Stimulated activated CD4-positive, alpha-beta T cell treated with anti-CD3 and anti-CD28 coated beads, Interleukin-2, amount 100 ng/mL, for 48 hours (primary cell): ENCODE results near the gene RAF1.
"Not testable (repeated sequence)": the region's sequence is repeated elsewhere in the genome, so short reads cannot be mapped to it uniquely, and the experiment has no call there.

ENCODE experiments used
- DNase-seq, 2 donors: peaks; one replicate each; pipeline ENCODE4 v3.0.0-alpha.2; 2020

Gene RAF1

DNA sequence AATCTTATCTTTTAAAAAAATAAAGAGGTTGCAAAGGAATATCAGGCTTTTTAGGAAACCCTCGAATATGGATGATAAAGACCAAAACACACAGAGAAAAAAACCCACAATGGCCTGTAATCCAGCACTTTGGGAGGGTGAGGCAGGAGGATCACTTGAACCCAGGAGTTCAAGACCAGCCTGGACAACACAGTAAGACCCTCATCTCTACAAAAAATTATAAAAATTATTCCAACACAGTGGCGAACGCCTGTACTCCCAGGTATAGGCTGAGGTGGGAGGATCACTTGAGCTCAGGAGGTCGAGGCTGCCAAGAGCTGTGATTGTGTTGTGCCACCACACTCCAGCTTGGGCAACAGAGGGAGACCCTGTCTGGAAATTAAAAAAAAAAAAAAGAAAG lies 30.8 kb downstream of the RAF1 start:
- no peak for DNase-seq

DNA sequence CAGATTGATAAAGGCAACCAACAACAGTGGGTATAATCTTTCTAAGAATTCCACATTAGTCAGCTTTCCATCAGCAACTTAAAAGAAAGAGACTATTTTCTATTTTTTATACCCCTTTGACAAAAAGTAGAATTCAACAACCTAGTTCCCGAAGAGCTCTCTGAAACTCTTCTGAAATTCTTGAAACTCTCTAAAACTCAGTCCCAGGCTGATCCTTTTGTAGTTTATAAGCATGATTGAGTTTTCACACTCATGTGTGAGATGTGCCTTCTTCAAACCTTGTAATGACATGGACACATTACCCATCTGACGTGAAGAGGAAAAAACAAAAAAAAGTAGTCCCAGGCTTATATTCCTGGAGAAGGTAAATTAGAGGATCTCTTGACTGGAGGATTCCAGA lies 31.4 kb downstream of the RAF1 start:
- no peak for DNase-seq

DNA sequence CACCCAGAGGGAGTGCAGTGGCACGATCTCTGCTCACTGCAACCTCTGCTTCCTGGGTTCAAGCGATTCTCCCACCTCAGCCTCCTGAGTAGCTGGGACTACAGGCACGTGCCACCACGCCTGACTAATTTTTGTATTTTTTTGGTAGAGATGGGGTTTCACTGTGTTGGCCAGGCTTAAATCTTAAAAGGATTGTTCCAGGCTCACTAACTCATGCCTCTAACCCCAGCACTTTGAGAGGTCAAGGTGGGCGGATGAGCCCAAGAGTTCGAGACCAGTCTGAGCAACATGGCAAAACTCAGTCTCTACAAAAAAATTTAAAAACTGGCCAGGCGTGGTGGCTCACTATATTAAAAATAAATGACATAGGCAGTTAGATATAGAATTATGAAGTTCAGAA lies 33.1 kb downstream of the RAF1 start:
- not testable (repeated sequence) for DNase-seq

DNA sequence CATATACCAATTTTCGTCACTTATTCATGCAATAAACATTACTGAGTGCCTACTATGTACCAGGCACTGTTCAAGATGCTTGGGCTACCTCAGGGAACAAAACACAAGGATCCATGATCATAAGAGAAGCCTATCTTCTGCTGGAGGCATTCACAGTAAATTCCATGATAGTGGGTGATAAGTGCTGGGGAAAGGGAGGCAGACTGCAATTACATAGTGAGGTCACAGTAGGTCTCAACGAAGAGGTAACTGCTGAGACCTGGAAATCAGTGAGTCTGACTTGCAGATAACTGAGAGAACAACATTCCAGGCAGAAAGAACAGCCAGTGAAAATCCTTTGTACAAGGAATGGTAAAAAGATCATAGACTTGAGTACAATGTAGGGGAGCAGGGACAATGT lies 33.6 kb downstream of the RAF1 start:
- no peak for DNase-seq

DNA sequence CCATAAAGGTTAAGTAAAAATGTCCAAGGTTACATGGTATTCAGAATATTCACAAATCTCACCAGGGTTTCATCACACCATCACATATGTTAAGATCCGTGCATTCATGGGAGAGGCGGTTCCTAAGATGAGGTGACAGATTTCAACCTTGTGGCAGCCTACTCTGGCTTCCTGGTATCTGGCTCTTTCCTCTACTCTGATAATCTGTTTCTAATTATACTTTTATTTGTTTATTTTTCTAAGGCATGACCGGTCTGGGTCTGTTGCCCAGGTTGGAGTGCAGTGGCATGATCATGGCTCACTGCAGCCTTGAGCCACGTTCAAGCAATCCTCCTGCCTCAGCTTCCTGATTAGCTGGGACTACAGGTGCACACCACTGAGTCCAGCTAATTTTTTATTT lies 34.4 kb downstream of the RAF1 start:
- no peak for DNase-seq

DNA sequence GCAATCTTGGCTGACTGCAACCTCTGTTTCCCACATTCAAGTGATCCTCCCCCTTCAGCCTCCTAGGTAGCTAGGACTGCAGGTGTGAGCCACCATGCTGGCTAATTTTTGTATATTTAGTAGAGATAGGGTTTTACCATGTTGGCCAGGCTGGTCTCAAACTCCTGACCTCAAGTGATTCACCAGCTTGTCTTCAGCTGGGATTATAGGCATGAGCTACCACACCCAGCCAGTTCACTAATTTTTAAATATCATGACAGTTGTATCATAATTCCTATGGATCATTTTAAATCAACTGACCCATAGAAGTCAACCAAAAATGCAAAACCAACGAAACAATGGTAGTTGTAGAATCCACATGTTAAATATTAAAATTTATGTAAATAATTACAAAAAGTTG lies 35.1 kb downstream of the RAF1 start:
- no peak for DNase-seq

DNA sequence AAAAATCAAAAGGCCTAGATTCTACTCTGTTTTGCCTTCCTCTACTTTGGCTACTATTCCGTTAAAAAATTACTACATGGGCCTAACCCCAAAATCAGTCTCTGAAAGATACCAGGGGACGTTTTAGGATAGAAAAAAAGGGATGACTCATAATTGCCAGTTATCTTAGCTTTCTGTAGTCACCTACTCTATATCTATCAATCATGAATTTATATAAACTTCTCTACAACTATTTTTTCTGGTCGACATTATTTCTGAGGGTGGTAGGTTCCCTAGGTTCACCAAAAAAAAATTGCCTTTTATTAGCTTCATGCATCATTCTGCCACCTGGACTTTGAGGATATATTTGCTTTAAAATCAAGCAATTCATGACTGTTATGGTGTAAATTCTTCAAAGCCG lies 36.5 kb downstream of the RAF1 start:
- DNase-seq = no peak

DNA sequence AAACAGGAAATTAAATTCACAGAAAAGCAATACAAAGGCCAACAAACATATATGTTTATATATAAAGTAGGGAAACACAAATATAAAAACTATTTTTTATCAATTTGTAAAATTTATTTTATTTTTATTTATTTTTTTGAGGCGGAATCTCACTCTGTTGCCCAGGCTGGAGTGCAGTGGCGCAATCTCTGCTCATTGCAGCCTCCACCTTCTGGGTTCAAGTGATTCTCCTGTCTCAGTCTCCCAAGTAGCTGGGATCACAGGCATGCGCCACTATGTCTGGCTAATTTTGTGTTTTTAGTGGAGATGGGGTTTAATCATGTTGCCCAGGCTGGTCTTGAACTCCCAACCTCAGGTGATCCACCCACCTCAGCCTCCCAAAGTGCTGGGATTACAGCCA lies 39.0 kb downstream of the RAF1 start:
- DNase-seq = not testable (repeated sequence)

DNA sequence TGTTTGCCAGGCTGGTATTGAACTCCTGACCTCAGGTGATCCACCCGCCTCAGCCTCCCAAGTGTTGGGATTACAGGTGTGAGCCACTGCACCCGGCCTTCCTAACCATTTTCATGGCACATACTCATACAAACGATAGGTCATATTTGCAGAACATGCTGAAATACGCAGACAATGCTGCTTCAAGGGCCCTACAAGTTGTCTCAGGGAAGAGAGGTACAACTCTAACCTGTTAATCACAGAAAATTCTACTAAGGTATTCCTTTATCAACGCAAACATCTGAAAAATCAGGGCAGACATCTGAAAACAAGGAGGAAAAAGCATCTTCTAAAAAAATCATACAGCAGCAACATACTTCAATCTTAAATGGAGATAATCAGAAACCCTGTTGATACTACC lies 39.9 kb downstream of the RAF1 start:
- no peak for DNase-seq

DNA sequence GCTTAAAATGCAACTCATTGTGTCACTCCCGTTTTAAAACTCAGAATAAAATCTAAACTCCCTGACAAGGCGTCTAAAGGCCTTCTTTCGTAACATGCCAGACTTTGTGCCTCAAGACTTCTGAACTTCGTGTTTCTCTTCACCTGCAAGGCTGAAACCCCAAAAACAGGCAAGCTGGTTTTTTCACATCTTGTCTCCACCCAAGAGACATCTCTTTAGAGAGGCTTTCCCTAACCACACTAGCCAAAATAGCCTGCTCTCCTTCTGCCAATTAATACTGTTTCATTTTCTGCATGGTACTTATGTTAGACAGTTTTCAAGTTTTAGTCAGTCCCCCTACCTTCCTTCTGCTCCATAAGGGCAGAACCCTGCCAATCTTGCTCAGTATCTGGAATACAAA lies 41.6 kb downstream of the RAF1 start:
- DNase-seq = no peak

DNA sequence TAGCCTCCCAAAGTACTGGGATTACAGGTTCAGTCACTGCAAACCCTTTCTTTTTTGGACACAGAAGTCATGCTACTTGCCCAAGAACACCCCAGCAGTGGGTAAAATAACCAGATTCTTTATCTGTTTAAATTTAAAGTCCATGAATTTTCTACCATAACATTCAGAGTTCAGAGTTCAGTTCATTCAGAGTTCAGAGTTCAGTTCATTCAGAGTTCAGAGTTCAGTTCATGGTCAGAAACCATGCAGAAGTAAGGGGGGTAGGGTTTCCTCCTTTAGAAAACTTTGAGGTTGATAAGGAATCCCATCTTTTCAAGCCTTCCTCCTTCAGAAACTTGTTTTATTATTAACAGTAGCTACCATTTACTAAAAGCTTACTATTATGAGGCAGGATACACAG lies 43.2 kb downstream of the RAF1 start:
- DNase-seq = no peak

DNA sequence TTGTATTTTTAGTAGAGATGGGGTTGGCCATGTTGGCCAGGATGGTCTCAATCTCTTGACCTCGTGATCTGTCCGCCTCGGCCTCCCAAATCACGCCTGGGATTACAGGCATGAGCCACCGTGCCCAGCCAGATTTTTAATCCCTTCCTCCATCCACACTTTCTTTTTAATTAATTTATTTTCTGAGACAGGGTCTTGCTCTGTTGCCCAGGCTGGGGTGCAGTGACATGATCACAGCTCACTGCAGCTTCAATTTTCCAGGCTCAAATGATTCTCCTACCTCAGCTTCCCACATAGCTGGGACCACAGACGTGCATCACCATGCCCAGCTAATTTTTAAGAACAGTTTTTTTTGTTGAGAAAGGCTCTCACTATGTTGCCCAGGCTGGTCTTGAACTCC lies 43.6 kb downstream of the RAF1 start:
- DNase-seq = no peak

DNA sequence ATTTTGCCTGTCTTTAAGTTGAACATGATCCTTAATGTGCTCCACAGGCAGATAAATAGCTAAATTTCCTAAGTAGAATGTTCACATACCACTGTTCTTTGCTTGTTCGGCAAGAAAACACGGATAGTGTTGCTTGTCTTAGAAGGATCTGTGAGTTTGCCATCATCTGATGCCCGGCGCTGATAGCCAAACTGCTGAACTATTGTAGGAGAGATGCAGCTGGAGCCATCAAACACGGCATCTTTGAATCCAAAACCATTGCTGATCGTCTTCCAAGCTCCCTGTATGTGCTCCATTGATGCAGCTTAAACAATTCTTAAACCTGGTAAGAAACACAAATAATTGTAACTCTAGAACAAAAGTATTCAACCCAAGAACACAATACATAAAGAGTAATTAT lies 45.5 kb downstream of the RAF1 start:
- no peak for DNase-seq

DNA sequence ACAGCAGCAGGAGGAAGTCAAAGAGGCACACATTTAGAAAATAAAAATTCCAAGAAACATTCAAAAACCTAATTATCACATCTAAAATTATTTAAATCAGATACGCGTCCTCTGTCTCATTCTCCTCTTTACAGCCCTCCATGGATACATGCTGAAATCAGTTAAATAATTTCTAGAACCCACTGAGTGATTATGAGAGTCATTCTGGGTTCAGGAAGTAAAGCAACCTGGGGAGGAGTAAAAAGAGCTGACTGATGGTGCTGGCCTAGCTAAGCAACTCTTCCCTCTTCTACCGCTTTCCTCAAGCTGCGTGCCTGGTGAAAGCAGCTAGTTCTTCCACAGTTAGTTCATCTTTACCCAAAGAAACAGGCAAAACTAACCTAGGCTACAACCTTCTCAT lies 48.7 kb downstream of the RAF1 start:
- no peak for DNase-seq

DNA sequence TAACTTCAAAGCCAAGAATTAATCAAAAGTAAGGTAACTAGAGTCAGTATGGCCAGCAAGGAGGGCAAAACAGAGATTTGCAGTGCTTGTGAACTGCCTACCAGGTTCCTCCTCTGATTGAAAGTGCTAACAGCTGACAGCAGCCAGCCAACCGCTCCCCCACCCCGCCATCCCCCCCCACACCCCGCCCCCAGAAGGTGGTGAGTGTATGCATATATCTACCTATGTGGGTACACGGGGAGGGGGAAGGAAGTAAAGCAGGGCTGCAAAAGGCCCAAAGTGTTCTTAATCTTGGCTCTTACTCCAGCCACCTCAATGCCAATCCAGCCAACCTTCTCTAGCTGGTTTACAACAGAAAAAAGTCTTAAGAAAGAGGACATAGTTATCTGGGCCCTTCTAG lies 50.7 kb downstream of the RAF1 start:
- DNase-seq = no peak

DNA sequence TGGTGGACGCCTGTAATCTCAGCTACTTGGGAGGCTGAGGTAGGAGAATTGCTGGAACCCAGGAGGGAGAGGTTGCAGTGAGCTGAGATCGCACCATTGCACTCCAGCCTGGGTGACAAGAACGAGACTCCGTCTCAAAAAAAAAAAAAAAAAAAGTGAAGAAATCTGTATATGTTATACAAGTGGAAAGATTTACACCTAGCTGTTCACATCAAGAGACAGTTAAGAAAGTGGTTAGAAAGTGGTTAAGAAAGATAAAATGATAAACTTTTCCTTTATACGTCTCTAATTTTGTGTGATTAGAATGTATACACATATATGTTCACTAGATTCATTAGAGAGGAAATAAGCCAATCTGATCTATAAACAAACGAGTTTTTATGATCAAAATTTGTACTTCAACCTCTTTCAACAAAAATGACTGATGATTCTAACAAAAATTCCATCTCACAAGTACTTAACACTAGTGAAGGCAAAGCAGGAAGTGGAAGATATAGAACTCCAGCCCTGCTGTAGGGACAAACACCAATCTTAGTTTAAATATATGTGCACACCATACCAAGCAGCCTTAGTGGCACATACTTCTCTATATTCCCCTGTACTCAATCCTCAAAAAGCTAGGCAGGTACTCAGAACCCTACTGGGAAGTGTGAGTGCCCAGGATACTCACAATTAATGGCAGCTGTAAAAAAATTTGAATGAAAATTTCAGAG lies 51.2 kb downstream of the RAF1 start:
- DNase-seq = no peak

DNA sequence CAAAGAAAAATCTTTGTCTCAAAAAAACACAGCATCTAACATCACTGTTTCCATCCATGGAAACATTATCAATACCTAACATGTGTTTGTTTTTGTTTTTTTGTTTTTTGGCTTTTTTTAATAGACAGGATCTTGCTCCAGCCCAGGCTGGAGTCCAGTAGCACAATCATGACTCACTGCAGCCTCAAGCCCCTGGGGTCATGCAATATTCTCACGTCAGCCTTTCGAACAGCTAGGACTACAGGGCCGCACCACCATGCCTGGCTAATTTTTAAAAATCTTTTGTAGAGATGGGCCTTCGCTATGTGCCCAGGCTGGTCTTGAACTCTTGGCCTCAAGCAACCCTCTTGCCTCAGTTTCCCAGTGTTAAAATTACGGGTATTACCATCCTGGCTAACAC lies 52.8 kb downstream of the RAF1 start:
- DNase-seq = no peak

DNA sequence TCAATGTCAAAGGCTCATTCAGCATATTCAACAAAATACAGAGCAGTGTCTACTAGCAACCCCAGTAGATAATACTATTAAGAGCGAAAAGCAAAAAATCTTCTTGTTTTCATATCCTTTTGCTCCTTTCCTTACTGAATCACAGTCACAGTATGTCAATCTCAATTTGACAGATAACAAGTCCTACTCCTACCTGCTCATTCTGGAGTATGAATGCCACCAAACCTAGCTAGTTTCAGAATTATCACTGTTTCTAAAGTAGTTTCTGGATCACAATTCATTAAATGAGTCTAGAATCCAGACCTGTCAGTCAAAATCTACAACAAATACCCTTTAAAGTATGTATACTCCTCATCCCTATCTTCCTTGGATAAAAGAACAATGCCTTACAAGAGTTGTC lies 55.5 kb downstream of the RAF1 start:
- DNase-seq = no peak

DNA sequence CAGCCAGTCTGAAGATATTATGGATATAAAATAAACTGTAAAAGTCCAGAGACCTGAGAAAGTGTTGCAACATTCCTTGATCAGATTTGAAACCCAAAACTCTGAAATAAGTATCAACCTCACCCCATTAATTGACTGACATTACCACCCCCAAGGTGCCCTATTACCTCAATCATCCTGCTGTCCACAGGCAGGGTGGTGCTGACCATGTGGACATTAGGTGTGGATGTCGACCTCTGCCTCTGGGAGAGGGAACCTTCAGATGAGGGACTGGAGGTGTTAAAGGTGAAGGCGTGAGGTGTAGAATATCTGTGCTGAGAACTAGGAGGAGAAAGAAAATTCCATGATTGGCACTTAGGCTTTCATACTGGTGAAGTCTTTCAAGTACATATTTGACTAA lies 59.9 kb downstream of the RAF1 start:
- no peak for DNase-seq

DNA sequence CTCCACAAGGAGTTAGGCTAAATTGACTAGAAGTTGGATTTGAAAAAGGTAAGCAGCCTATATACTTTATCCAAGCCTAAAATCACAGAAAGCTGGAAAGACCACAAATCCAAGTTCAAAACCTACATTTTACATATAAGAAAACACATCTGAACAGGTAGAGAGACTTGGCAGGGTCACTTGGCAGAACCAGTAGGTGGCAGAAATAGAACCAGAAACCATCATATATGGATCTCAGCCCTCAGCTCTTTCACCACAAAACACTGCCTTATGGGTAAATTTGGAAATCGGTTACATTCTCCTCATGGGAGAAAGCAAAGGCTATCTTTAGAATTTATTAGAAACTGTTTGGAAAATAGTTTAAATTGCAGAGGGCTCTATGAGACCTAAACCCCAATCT lies 62.8 kb downstream of the RAF1 start:
- DNase-seq = no peak

DNA sequence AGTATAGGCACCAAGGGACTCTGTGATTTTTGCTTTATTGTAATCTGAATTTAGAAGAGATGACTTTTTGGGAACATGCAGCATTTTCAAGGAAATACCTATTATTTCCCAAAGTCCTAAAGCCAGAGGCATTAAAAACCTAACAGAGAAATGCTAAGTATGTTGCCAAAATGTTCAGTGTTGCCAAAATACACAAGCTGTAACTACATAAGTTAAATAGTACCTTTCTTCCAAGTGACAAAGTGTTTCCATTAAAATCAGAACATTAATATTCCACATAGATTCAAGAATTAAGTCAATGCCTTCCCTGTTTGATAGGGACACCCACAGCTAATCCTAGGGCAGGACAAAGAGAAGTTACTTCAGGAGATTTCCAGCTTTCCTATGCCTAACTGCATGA lies 65.0 kb downstream of the RAF1 start:
- DNase-seq = no peak

DNA sequence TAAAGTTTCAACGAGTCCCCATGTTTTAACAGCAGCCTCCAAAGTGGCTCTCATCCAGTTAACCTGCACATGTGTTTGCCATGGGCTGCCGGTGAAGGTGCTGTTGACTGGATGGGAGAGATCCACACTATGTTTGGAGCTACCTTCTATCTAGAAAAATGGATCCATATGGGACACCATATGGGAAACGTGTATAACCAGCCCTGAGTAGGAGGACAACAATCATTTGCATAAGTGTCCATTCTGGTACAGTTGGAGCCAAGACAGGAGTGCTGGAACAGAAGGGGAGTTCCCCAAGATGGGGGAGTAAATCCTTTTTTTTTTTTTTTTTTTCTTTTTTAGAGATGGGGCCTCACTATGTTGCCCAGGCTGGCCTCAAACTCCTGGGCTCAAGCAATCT lies 70.4 kb downstream of the RAF1 start:
- DNase-seq = no peak

DNA sequence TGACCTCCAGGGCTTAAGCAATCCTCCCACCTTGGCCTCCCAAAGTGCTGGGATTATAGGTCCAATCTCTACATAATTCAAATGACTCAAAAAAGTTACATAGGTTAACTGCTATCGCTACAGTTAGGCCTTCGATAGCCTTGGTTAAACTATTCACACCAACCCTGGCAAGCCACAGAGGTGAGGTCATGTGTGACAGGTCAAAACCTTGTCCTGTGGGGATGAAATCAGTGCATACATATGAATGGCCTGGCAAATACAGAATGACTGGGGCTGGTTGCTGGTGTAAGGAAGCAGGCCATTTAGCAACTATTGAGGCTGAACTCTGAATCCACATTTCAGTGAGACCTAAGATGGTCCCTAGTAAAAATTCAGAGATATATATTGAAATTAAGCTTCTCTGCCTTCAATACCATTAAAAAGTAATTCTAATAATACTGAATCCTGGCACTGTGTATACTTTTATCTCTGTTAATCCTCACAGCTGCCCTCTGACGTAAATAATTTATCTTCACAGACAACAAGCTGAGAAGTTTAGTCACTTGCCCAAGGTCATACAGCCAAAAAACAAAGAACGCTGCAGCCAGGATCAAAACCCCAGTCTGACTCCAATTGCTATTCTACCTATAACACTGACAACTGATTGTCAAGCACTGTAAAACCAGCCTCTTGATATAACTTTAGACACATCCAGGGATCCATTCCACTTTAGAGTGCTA lies 71.8 kb downstream of the RAF1 start:
- no peak for DNase-seq

DNA sequence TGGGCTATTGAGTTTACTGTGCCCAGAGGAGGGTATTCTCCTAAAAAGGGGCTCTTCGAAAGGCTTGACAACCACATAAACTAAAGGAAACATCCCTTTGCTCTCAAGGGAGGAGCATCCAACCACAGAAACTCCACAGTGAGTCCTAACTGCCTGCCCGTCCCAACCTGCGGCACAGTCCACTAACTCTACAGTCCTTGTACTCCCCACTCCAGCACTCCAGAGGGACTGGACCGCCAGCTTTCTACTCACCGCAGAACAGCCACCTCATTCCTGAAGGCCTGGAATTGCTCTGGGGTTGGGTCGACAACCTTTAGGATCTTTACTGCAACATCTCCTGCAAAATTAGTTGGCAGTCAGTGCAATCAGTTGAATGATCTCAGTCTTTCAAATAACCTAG lies 72.5 kb downstream of the RAF1 start:
- DNase-seq = no peak

DNA sequence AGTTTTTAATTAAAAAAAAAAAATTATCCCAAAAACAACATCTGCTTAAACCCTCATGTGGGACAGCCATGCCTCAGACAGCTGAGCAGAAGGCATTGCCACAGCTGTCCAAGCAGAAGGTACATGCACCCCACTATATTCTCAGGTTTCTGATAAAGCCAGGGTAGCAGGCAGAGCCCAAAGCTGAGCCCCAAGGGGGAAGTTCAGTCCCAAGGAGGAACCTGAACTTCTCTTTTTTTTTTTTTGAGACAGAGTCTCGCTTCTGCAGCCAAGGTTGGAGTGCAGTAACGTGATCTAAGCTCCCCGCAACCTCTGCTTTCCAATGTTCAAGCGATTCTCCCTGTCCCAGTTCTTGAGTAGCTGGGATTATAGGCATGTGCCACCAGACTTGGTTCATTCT lies 73.8 kb downstream of the RAF1 start:
- DNase-seq = no peak
